ENCODE measurements around the gene CLDN20. TPM values are rescaled to one million over a fixed set of nuclear protein-coding genes. Genes with fewer than 3 reads are reported as not detected.

Gene CLDN20
- total and polyA plus RNA-seq, 2 of the 8 experiments (the other 6 are each of a cell fraction or from before 2014, with no cell fraction given) = not detected

DNA sequence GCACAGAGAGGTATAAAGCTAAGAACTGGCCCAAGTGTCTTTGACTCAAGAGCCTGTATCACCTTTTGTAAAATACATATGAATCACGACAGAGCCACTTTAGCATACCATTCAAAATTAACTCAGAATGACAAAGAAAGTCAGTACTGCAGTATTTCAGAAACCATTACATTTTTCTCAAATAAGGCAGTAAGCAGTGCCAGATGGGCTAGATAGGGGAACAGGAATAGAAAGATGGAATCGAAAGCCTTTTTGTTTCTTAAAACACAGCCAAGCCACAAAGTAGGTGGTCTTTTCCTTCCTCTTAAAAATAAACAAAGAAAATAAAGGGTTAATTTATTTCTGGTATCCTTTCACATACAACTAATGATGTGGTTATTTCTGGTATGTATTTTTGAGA lies 10.3 kb downstream of the CLDN20 start:
- H3K27ac ChIP-seq (ENCODE audit: low read depth, low read length) = no peak overlapping the region
- no peaks in the 10 kb centered on the region for H3K9me3 ChIP-seq (ENCODE audit: insufficient read depth in 2 of 2, low read depth in 1 of 2, low read length in 1 of 2)
- 24% methylated on average over 2 of the region's 2 CpGs; no CpG with 5 or more reads in 1 of the 2 experiments for WGBS, 2 experiments (ENCODE audit: extremely low coverage in 1 of 2, insufficient coverage in 1 of 2, insufficient read length in 1 of 2, insufficient replicate concordance in 2 of 2, low coverage in 1 of 2, low lambda C conversion rate in 2 of 2, missing lambda C conversion rate in 1 of 2)
- no peaks in the 10 kb centered on the region for H3K27me3 ChIP-seq (replicated peaks in 1 of 4; ENCODE audit: control insufficient read depth in 3 of 4, extremely low read depth in 1 of 4, insufficient read depth in 3 of 4, low read length in 3 of 4)
- no peak overlapping the region for H2BK12ac ChIP-seq (ENCODE audit: low read depth, low read length)
- no peak overlapping the region for H2BK120ac ChIP-seq (replicated peaks; ENCODE audit: low read depth, low read length)
- H3K79me1 ChIP-seq (ENCODE audit: low read depth, low read length) = peaks cover 3% of the 10 kb centered on the region; the same call in 1 of the 2 replicates
- no peak overlapping the region for H3K4ac ChIP-seq (replicated peaks; ENCODE audit: insufficient read length, low read depth, low read length)
- no peaks in the 10 kb centered on the region; a peak in 1 of 4 replicates for H3K79me2 ChIP-seq (ENCODE audit: control insufficient read depth in 1 of 2, insufficient read depth in 2 of 2, low read length in 2 of 2)
- no peak overlapping the region for H2BK15ac ChIP-seq (ENCODE audit: low read length)
- no peak overlapping the region for H3K14ac ChIP-seq (ENCODE audit: insufficient read length)
- FAIRE-seq (no peak), DNase-seq (ENCODE audit: low read depth in 1 of 2, low spot score in 2 of 2) (no peak)
- POLR2A ChIA-PET (ENCODE audit: partially characterized antibody) = interaction anchor here (0.8 to 1.1 kb wide), 2 partner anchors 34 to 91 kb away, joined by 3 to 5 read pairs; no protein-coding TSS in a partner anchor
- no peak overlapping the region for H4K8ac ChIP-seq (ENCODE audit: extremely low read depth, insufficient read depth, low read length)
- H3K4me2 ChIP-seq (ENCODE audit: insufficient read depth in 1 of 2, low read depth in 2 of 2, low read length in 2 of 2) = no peak overlapping the region
- H2AK5ac ChIP-seq (ENCODE audit: low read depth, low read length) = no peak overlapping the region
- peaks cover 0 to 24% (median under 1%) of the 10 kb centered on the region in 4 experiments; a peak in 5 of 8 replicates for H3K36me3 ChIP-seq (ENCODE audit: control insufficient read depth in 2 of 4, insufficient read depth in 4 of 4, low read length in 3 of 4)
- no peak overlapping the region for H3K4me3 ChIP-seq (ENCODE audit: extremely low read depth in 1 of 4, insufficient read depth in 2 of 4, low read depth in 3 of 4, low read length in 4 of 4)
- H4K20me1 ChIP-seq (replicated peaks in 1 of 2; ENCODE audit: control insufficient read depth in 1 of 2, insufficient read depth in 2 of 2, low read length in 2 of 2) = peaks cover 0 to 2% of the 10 kb centered on the region in 2 experiments
- H4K5ac ChIP-seq (ENCODE audit: insufficient read length, low read depth, low read length) = no peak overlapping the region
- H3K4me1 ChIP-seq (replicated peaks in 1 of 4; ENCODE audit: control insufficient read depth in 3 of 4, insufficient read depth in 4 of 4, low read length in 3 of 4) = peaks cover 0 to 4% (median 3%) of the 10 kb centered on the region in 4 experiments; a peak in 3 of 7 replicates
- H3K56ac ChIP-seq (replicated peaks; ENCODE audit: insufficient read length, low read depth, low read length) = no peak overlapping the region
- no peak overlapping the region for H3K9ac ChIP-seq (replicated peaks in 1 of 4; ENCODE audit: extremely low read depth in 1 of 4, low read depth in 3 of 4, low read length in 3 of 4)
- H2BK20ac ChIP-seq (ENCODE audit: low read length) = no peak overlapping the region
- no peak overlapping the region for H3K18ac ChIP-seq (ENCODE audit: extremely low read depth, low read length)
- no peak overlapping the region for H2AFZ ChIP-seq (ENCODE audit: low read length)
- H3K23ac ChIP-seq (ENCODE audit: insufficient read length) = no peak overlapping the region
- H4K91ac ChIP-seq (replicated peaks; ENCODE audit: insufficient read length, low read length) = no peak overlapping the region
- CTCF ChIA-PET (ENCODE audit: partially characterized antibody) = no interaction called here
- H3K23me2 ChIP-seq (ENCODE audit: low read depth, low read length) = no peaks in the 10 kb centered on the region
- no peak overlapping the region for H2BK5ac ChIP-seq (ENCODE audit: low read depth, low read length)
- TF ChIP-seq CBX5 (IDR thresholded peaks at IDR 0.05; ENCODE audit: low read depth, low read length) (no peak), EZH2 (IDR thresholded peaks at IDR 0.05; ENCODE audit: low read depth, low read length, severe bottlenecking) (no peak), RBBP5 (IDR thresholded peaks at IDR 0.05; ENCODE audit: borderline replicate concordance, low read depth, low read length) (no peak), CTBP2 (IDR thresholded peaks at IDR 0.05; ENCODE audit: borderline replicate concordance, insufficient read depth, insufficient read length, low read length) (no peak), GABPA (IDR thresholded peaks at IDR 0.05; ENCODE audit: borderline replicate concordance, insufficient read depth, low read length) (no peak), NANOG (IDR thresholded peaks at IDR 0.05; ENCODE audit: insufficient read depth, low read depth, low read length, poor library complexity, severe bottlenecking) (no peak), YY1 (IDR thresholded peaks at IDR 0.05; ENCODE audit: low read depth, low read length) (no peak), EP300 (IDR thresholded peaks at IDR 0.05; ENCODE audit: borderline replicate concordance in 1 of 2, low read depth in 2 of 2, low read length in 2 of 2) (no peak), SRF (IDR thresholded peaks at IDR 0.05; ENCODE audit: low read depth, low read length) (no peak)
- TF ChIP-seq, protein P1, sequence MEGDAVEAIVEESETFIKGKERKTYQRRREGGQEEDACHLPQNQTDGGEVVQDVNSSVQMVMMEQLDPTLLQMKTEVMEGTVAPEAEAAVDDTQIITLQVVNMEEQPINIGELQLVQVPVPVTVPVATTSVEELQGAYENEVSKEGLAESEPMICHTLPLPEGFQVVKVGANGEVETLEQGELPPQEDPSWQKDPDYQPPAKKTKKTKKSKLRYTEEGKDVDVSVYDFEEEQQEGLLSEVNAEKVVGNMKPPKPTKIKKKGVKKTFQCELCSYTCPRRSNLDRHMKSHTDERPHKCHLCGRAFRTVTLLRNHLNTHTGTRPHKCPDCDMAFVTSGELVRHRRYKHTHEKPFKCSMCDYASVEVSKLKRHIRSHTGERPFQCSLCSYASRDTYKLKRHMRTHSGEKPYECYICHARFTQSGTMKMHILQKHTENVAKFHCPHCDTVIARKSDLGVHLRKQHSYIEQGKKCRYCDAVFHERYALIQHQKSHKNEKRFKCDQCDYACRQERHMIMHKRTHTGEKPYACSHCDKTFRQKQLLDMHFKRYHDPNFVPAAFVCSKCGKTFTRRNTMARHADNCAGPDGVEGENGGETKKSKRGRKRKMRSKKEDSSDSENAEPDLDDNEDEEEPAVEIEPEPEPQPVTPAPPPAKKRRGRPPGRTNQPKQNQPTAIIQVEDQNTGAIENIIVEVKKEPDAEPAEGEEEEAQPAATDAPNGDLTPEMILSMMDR (IDR thresholded peaks at IDR 0.05; ENCODE audit: control extremely low read depth in 1 of 3, insufficient read depth in 1 of 3, low read depth in 1 of 3, low read length in 3 of 3) = no peak

Measured in H1 (cell line).